ENCODE measurements around the gene MICALL1.
"Not testable (repeated sequence)": the region's sequence is repeated elsewhere in the genome, so short reads cannot be mapped to it uniquely, and the experiment has no call there.

MICALL1 gene

DNA sequence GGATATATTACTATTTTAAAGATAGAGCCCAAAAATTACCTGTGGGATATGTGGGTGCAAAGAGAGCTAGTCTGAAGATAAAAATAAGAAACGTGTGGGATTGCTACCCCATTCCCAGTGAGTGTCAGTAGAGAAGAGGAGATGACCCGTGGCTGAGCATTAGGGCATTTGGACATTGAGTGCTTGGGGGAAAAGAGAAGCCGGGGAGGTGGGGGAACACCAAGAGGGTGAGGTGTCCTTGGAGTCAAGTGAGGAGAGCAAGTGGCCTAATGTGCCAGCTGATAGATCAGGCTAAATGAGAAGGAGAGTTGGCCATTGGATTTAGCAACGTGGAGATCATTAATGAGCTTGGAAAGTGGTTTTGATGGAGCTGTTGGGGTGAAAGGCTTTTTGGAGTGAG is 48.6 kb downstream of the MICALL1 start:
- DNase-seq (ENCODE audit: extremely low read depth in 1 of 2, low read depth in 1 of 2): no peak

DNA sequence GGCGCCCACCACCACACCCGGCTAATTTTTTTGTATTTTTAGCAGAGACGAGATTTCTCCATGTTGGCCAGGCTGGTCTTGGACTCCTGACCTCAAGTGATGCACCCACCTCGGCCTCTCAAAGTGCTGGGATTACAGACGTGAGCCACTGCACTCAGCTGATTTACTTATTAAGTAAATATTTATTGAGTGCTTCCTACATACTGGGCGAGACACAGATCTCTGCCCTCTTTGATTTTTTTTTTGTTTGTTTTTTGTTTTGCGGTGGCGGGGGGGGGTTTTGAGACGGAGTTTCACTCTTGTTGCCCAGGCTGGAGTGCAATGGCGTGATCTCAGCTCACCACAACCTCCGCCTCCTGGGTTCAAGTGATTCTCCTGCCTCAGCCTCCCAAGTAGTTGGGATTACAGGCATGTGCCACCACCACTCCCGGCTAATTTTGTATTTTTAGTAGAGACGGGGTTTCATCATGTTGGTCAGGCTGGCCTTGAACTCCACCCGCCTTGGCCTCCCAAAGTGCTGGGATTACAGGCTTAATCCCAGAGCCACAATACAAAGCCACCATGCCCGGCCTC is 49.8 kb downstream of the MICALL1 start:
- not testable (repeated sequence) for DNase-seq (ENCODE audit: extremely low read depth in 1 of 2, low read depth in 1 of 2)

DNA sequence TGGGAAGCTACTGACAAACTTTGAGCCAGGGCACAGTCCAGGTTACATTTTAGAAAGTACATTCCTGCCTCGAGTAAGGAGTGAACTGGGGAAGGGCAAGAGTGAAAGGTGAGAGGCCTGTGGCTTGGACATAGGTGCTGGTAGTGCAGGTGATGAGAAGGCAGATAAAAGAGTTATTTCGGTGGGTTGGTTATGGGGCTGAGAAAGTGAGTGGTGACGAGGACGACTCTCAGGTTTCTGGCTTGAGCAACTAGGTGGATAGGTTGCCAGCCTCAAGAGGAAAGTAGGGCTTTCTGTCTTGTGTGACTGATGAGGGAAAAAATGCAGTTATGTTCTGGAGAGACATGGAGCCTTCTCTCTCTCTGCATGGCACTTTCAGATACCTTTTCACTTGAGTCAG is 51.1 kb downstream of the MICALL1 start:
- no peak for DNase-seq (ENCODE audit: extremely low read depth in 1 of 2, low read depth in 1 of 2)

DNA sequence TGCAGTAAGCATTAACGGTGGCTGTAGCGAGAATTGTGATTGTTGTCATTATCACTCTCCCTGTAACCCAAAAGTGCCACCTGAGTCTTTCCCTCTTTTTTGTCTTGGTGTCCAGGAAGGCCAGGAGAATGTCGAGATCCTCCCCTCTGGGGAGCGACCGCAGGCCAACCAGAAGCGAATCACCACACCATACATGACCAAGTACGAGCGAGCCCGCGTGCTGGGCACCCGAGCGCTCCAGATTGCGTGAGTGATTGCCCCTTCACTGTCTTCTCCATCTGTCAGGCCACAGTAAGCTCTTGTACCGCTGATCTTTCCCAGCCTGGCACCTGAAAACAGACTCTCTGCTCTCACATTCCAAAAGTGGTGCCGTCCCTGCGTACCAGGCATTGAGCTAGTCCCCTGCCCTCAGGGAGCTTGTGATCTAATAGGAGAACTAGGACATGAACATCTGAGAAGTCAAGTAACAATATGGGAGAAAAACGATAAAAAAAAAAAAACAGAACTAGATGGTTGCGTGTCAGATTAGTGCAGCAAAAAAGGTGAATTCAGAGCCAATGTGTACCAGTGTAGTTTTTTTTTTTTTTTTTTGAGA is 53.2 kb downstream of the MICALL1 start:
- no peak for DNase-seq (ENCODE audit: extremely low read depth in 1 of 2, low read depth in 1 of 2)

DNA sequence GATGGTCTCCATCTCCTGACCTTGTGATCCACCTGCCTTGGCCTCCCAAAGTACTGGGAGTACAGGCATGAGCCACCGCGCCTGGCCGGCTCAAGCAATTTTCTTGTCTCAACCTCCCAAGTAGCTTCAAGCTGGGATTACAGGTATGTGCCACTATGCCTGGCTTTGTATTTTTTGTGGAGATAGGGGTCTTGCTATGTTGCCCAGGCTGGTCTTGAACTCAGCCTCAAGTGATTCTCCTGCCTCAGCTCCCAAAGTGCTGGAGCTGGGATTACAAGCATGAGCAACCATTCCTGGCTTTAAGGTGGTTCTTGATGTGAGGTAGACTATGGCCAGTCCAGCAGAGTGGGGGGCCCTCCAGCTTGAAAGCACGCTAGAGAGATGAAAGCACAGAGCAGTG is 55.0 kb downstream of the MICALL1 start:
- DNase-seq (ENCODE audit: extremely low read depth in 1 of 2, low read depth in 1 of 2): no peak

DNA sequence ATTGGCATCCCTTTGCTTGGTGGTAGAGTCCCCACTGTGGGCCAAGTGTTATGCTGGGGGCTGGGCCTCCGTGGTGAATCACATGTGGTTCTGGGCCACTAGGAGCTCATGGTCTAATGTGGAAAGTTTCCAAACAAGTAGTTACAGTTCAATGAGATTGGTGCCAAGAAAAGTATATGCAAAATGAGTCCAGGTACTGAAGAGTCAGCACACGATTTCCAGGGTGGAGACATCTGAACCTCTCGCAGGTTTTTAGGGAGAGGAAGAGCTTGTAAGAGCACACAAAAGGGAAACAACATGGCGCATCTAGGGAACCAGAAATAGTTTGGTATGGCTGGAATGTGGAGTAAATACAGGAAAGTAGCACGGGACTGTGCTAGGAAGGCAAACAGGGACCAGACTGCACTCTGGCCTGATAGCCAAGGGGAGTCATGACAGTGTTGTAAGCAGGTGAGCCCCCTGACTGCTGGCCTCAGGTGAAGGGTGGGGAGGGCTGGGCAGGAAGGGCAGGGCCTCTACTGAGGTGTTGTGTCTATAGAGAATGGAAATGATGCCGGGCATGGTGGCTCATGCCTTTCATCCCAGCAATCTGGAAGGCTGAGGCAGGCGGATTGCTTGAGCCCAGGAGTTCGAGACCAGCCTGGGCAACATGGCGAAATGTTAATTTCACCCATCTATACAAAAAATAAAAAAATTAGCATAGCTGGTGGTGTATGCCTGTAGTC is 60.0 kb downstream of the MICALL1 start:
- DNase-seq (ENCODE audit: extremely low read depth in 1 of 2, low read depth in 1 of 2): no peak

DNA sequence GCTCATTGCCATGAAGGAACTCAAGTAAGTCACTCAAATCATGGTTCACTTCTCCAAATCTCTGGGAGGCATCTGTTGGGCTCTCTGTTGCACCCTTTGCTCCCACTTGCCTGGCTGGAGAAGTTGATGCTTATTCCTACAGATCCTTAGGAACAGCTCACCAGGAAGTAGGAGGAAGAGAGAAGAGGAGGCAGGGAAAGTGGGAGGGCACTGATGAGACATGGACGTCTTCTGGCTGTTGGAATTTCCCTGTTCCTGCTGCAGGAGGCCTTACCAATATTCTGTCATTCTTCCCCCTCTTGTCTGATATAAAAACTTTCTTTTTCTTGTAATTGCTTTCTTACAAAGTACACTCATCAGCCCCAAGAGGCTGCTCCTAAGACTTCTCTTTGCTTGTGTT is 61.0 kb downstream of the MICALL1 start:
- DNase-seq (ENCODE audit: extremely low read depth in 1 of 2, low read depth in 1 of 2): no peak

DNA sequence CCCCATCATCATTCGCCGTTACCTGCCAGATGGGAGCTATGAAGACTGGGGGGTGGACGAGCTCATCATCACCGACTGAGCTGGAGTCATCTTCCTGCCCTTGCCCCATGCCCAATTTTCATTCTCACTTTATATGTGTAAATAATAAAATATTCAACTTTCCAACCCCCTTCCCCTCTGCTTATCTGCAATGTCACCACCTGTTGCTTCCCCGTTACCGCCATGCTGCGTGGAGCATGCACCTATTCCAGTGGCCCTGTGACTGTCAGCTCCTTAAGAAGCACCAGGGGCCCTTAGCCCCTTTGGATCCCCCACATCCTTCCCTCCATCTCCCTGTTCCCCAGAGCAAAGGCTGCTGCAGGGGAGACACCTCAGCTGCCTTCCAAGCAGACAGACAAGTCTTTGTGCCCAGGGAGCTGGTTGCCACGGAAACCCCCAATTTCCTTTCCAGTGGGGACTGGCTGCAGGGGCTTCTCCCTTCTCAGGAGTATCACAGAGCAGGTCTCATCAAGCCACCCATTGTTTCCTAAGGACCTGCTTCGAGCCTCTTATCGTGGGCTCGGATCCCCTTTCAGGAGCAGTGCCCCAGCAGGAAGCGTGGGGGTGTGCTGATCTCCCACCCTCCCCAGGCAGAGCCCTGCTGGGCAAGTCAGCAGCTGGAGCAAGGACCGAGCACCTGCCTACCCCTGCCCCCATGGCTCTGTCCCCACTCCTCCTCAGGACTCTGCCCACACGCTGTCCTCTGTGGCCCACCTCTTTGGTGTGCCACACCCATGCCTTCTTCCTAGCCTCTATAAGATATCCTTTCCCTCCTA is 61.7 kb downstream of the MICALL1 start:
- no peak for DNase-seq (ENCODE audit: extremely low read depth in 1 of 2, low read depth in 1 of 2)

DNA sequence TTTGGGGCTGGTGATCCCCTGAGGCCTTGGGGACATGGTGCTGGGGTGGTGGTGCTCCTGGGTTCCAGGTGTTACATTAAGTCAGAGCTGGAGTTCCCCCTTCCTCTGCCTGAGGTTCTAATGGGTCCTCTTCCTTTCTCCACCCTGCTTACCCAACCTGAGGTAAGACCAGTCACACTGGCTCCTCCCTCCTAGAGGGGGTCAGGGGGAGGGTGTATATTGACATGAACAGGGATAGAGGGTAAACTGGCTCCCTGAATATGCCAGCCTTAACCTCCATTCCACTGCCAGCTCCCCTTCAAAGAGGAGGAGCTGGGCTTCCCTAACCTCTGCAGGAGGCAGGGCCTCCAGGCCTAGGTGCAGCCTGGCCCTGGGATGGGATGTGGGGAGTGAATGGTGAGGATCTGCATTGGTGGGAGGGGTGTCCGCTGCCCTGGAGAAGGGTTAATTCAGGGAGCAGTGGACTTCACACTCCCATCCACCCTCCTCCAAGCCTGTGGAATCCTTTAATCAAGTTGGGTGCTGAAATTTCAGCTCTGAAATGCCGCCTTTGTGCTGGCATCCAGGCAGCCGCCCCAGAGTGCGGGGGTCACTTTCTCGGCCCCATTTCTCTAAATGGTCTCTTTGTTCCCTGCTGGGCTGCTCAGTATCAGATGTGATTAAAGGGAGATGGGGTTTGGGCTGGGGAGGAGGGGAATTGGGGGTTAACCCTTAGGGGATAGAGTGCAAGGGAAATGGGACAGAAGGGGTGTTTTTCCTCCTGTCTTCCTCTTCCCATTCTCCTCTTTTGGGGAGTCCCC is 62.6 kb downstream of the MICALL1 start:
- no peak for DNase-seq (ENCODE audit: extremely low read depth in 1 of 2, low read depth in 1 of 2)

DNA sequence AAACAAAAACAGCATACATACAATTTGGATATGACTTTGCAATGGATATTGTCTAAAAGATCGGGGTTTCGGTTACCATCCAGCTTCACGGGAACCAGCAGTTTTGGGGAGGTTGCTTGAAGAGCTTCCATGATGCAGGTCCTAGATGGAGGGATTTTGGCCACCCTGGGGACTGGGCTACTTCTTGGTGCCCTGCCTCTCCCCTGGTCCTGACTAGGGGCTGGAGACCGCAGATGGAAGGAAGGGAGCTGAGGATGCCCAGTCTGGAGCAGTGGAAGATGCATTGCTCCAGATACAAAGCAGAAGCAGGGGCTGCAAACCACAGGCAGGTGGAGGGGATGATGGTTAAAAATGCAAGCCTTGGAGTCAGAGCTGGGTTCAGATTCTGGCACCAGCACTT is 64.8 kb downstream of the MICALL1 start:
- no peak for DNase-seq (ENCODE audit: extremely low read depth in 1 of 2, low read depth in 1 of 2)

DNA sequence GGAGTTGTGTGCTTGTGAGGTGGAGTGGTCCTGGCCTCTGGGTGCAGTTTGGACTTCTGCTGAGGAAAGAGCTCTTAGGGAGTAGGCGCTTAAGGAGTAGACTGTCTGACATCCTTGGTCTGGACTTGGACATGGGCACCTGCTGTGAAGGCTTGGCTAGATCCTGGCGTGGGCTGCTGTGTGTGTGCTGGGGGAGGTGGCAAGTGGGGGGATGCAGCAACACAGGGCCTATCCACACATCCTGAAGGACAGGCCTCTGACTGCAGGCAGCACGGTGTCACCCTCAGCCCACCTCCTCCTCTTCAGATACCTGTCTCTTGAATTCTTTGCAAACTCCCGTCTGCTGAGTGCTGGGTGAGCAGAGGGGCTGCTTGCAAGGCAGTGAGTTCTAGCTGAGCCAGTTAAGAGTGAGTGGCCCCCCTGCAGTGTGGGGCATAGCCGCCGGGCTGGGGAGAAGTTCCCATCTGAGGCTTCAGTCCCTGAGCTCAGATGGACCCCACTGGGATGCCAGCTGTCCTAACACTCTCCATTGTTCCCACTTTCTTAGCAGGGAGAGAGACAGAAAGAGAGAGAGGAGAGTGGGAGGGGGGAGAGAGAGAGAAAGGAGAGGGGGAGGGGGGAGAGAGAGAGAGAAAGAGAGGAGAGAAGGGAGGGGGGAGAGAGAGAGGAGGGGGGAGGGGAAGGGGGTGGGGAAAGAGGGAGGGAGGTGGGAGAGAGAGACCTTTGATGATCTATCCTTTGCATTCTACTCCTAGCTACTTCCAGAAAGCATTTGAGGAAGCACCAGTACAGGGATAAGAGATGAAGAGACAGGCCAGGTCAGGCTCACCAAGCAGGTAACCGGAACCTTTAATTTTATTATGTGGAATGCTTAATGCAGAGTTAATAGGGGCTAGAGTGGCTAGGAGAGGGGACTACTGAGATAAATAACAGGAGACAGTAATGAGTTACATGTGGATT is 65.7 kb downstream of the MICALL1 start:
- DNase-seq (ENCODE audit: extremely low read depth in 1 of 2, low read depth in 1 of 2): no peak

DNA sequence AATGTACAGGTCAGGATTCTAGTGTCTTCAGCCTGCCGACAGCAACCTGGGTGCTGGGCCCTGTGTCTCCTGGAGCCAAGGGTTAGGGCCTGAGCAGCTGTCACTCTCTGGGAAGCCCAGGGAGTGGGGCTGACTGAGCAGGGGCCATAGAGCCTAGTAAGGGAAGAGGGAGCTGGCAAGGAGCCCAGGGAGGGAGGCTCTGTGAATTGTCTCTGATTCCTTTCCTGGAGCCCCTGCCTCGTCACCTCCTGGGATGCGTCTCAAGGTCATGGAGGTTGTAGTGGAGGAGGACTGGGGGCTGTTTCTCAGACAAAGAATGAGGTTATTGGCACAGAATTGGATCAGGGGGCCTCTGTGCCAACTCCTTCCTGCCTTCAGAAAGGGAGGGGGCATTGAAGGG is 66.4 kb downstream of the MICALL1 start:
- DNase-seq (ENCODE audit: extremely low read depth in 1 of 2, low read depth in 1 of 2): no peak

DNA sequence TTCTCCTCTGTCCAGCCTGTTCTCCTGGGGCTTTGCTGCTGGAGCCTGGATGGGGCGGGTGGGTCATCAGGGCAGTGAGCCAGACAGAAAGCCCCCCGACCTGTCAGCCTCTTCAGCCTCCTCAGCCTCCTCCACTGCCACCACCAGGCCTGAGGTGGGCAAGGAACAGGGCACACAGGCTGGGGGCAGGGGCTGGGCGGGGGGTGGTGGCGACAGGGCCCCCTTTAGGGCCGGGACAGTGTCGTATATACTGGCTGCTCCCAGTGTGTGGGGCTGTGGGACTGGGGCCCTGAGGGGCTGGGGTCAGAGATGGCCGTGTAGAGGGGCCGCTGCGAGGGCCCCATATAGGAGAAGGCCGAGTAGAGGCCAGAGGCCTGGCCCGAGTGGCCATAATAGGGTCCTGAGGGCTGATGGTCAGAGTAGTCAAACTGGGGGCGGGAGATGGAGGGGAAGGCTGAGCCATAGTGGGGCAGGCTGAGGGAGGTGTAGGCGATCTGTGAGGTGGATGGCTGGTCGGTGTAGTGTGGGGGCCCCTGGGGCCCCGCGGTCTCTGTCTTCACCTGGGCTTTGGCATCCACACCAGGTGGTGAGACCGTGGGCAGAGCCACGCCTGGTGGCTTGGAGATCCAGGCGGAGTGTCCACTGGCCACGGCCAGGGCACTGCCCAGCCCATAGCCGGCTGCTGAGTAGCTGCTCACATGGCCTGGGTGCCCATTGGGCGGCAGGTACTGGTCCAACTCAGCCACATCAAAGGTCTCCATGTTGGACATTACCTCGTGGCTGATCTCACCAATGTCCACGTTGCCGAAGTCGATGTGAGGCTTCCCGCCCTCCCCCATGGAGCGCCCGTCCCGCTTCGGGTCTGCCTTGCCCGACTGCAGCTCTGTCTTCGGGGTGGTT is 67.4 kb downstream of the MICALL1 start:
- no peak for DNase-seq (ENCODE audit: extremely low read depth in 1 of 2, low read depth in 1 of 2)

DNA sequence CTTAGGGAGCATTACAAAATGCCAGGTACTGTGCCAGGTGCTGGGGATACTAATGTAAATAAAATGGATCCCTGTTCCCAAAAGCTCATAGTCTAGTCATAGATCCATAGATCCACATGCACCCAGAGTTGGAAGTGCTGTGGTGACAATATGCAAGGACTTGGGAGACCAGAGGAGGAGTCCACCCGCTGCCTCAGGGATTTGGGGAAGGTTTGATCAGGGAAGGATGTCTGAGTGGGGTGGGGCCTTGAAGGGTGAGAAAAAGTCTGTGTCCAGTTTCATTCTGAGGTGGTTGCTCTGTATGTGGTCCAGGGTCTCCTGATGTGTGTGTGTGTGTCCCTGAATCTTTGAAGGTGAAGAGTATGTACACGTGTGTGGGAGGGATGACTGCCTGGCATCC is 69.1 kb downstream of the MICALL1 start:
- no peak for DNase-seq (ENCODE audit: extremely low read depth in 1 of 2, low read depth in 1 of 2)

DNA sequence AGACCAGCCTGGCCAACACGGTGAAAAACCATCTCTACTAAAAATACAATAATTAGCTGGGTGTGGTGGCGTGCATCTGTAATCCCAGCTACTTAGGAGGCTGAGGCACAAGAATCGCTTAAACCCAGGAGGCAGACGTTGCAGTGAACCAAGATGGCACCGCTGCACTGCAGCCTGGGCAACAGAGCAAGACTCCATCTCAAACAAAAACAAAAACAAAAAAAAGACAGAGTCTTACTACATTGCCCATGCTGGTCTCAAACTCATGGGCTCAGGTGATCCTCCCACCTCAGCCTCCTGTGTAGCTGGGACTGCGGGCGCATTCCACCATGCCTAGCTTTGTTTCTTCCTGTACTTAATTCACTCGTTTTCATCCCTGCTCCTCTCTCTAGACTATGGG is 69.9 kb downstream of the MICALL1 start:
- not testable (repeated sequence) for DNase-seq (ENCODE audit: extremely low read depth in 1 of 2, low read depth in 1 of 2)

DNA sequence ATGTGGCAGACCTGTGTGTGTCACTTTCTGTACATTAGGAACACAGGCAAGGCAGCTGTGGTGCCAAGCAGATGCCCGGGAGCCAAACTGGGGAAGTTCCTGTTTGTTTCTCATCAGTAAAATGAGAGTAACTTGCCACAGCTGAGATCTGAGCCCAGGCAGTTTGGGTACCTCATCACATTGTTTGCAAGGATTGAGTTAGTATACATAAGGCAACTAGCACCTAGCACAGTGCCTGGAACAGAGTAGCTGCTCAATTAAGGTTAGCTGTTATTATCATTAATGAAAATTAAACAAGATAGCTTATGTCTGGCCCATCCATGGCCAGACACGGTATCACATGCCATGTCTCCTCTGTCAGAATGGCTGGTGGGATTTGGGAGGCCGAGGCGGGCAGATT is 70.5 kb downstream of the MICALL1 start:
- no peak for DNase-seq (ENCODE audit: extremely low read depth in 1 of 2, low read depth in 1 of 2)

DNA sequence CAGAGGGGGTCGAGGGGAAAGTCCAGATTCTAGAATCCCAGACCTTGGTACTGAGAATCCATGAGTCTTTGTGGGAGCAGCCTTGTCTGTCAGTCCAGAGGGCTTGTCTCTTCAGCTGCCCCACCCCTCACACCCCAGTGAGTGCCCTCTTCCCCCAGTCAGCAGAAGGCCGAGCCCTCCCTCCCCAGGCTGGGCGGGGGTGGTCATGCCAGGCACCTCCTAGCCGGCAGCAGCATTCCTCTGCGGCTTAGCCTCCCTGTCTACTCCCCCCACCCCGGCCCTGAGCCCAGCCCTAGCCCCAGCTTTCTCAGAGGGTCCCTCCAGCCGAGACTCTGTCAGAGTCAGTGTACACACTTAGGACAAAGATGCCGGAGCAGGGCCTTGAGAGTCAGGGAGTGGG is 73.7 kb downstream of the MICALL1 start:
- no peak for DNase-seq (ENCODE audit: extremely low read depth in 1 of 2, low read depth in 1 of 2)

DNA sequence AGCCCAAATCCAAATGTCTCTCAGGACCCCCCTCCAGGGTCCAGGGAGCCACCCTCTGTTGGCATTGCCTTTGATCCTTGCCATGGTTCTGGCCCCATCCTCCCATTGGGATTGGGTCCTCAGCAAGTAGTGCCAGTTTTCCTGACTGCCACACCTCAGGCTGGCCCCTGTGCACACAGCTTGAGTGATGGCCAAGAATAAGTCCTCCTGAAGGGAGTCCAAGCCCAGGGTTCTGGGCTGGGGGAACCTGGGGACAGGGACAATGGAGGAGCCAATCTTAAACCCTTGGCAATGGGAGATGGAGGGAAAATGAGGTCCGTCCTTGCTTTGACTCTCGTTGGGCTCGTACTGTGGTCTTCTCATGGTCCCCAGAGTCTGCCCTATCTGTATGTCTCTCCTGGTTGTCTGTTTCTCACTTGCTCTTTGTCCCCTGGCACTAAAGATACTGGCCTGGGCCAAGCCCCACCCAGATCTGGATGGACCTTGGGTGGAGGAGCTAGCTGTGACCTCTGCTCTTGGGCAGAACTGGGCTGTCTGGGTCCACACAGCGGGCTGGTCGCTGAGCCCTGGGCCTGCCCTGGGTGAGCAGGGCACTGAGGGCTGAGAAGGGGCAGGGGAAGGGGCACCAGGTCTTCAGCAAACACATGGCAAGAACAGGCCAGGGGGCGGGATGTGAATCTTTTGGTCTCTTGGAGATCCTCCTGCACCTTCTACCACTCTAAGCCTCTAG is 75.3 kb downstream of the MICALL1 start:
- DNase-seq (ENCODE audit: extremely low read depth in 1 of 2, low read depth in 1 of 2): no peak
